ENCODE data around the gene TSSC4.
A peak's percentile ranks its signal among the peaks of the same experiment; 100 is the strongest.

The TSSC4 gene

GRCh38 chr11:2443406-2443805 lies 42.9 kb downstream of the TSSC4 start:
- no peaks in the 10 kb centered on the region for H3K9me3 ChIP-seq (ENCODE audit: severe bottlenecking)
- peaks cover 27% of the 10 kb centered on the region for H3K27me3 ChIP-seq (ENCODE audit: insufficient read depth, poor library complexity, severe bottlenecking)
- DNase-seq (ENCODE audit: low spot score) (peak; percentile 23), ATAC-seq (ENCODE audit: low read depth) (no peak)
- H3K4me1 ChIP-seq (ENCODE audit: insufficient read depth, poor library complexity, severe bottlenecking), result no peaks in the 10 kb centered on the region
- H3K4me3 ChIP-seq (ENCODE audit: severe bottlenecking), result no peak overlapping the region
- no peak overlapping the region for H3K27ac ChIP-seq (ENCODE audit: poor library complexity, severe bottlenecking)
- no peaks in the 10 kb centered on the region for H3K36me3 ChIP-seq (ENCODE audit: low read depth)
- TF ChIP-seq, protein P1, sequence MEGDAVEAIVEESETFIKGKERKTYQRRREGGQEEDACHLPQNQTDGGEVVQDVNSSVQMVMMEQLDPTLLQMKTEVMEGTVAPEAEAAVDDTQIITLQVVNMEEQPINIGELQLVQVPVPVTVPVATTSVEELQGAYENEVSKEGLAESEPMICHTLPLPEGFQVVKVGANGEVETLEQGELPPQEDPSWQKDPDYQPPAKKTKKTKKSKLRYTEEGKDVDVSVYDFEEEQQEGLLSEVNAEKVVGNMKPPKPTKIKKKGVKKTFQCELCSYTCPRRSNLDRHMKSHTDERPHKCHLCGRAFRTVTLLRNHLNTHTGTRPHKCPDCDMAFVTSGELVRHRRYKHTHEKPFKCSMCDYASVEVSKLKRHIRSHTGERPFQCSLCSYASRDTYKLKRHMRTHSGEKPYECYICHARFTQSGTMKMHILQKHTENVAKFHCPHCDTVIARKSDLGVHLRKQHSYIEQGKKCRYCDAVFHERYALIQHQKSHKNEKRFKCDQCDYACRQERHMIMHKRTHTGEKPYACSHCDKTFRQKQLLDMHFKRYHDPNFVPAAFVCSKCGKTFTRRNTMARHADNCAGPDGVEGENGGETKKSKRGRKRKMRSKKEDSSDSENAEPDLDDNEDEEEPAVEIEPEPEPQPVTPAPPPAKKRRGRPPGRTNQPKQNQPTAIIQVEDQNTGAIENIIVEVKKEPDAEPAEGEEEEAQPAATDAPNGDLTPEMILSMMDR (IDR thresholded peaks at IDR 0.05; ENCODE audit: poor library complexity, severe bottlenecking), result no peak

DNA sequence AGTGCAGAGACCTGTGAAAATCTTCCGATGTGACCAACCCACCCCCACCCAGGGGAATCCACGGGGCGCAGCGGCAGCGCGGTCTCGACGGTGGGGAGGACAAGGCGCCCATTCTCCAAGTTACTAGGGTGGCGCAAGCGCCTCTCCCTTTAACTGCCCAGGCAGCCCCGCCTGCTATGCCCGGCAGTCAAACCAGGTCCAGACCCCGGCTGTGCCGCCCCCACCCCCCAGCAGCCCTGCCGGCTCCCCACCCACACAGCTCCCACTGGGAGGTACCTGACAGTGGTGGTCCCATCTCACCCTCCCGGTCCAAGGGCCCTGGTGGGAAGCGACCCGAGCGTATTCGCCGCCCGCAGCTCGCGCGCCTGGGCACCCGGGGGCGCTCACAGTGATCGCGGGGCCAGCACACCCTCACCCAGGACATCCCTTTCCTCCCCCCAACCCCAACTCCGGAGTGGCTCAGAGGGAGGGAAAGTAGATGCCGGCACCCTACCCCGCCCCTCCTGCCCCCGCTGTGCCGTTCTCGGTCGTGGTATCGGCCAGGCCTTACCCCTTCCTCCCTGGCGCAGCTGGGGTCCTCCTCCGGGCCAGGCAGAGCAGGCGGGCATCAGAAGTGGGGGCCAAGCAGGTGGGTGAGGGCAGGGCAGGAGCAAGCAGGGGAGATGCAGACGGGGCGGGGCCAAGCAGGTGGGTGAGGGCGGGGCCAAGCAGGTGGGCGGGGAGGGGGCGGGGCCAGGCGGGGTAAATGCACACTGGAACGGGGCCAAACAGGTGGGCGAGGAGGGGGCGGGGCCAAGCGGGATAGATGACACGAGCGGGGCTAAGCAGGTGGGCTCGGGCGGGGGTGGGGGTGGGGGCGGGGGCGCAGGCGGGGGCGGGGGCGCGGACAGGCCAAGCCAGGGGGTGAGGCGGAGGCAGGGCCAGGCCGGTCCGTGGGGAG lies 43.6 kb downstream of the TSSC4 start, which contains the start of gene TRPM5:
Gene TRPM5, minus strand, starts transcription at position 634 of the 940 bp plus-strand sequence. CDS start 21,478 bp downstream, outside the sequence.
- TF ChIP-seq, protein P1 (IDR thresholded peaks at IDR 0.05; ENCODE audit: poor library complexity, severe bottlenecking), result no peak
- Histone ChIP-seq H3K27ac (ENCODE audit: poor library complexity, severe bottlenecking) (no peak within 1 kb of the TSS), H3K27me3 (ENCODE audit: insufficient read depth, poor library complexity, severe bottlenecking) (peaks cover 27% of the 10 kb centered on the region), H3K36me3 (ENCODE audit: low read depth) (no peaks in the 10 kb centered on the region), H3K9me3 (ENCODE audit: severe bottlenecking) (no peaks in the 10 kb centered on the region), H3K4me1 (ENCODE audit: insufficient read depth, poor library complexity, severe bottlenecking) (no peaks in the 10 kb centered on the region), H3K4me3 (ENCODE audit: severe bottlenecking) (peak within 1 kb of the TSS; percentile 46)
- ATAC-seq (ENCODE audit: low read depth), result no peak
- DNase-seq (ENCODE audit: low spot score), result peak; percentile 52

- ATAC-seq (ENCODE audit: low read depth), result peak; percentile 76
- DNase-seq (ENCODE audit: low spot score), result peak; percentile 41
- no peaks in the 10 kb centered on the region for H3K9me3 ChIP-seq (ENCODE audit: severe bottlenecking)
- H3K36me3 ChIP-seq (ENCODE audit: low read depth), result no peaks in the 10 kb centered on the region
- no peak within 1 kb of the TSS for H3K27ac ChIP-seq (ENCODE audit: poor library complexity, severe bottlenecking)
- TF ChIP-seq, protein P1 (IDR thresholded peaks at IDR 0.05; ENCODE audit: poor library complexity, severe bottlenecking), result peak; percentile 19
- peak within 1 kb of the TSS; percentile 46 for H3K4me3 ChIP-seq (ENCODE audit: severe bottlenecking)
- H3K27me3 ChIP-seq (ENCODE audit: insufficient read depth, poor library complexity, severe bottlenecking), result peaks cover 27% of the 10 kb centered on the region
- no peaks in the 10 kb centered on the region for H3K4me1 ChIP-seq (ENCODE audit: insufficient read depth, poor library complexity, severe bottlenecking)
Measured at GRCh38 chr11:2444821-2445745, 44.5 kb downstream of the TSSC4 start, which contains the start of gene KCNQ1. KCNQ1 (plus strand) TSS chr11:2445008; CDS start chr11:2445099, 91 bp downstream.

DNA sequence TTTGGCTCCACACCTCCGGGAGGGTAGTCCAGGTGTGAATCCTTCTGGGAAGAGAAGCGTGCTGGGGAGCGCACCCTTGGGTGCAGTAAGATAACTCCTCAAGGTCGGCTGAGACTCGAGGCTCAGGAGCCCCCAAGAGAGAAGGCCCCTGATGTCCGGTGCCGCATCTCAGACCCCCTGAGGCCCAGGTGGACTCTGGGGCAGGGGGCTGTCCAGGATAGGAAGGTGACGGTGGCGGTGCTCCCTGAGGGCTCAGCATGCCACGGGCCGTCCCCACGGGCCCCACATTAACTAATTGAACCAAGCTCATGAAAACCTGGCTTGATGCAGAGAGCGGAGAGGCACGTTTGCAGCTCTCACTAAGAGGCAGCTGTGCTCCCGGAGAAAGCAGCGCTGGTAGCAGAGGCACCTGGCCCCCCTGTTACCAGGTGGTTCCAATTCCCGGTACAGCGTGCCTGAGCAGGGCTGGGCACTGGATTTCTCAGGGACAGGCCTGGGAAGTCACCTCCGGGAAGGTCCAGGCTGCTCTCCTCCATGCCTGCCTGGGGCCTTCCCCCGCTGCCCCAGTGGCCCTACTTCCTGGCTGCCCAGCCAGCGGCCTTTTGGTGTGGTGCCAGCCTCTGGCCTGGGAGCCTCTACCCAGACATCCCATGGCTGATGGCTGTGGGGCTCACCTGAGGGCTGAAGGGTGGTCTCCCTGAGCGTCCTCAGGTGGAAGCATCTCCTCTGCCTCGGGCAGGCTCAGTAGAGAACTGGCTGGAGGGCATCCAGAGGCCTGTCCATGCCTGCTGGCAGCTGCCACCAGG lies 45.4 kb downstream of the TSSC4 start:
- Histone ChIP-seq H3K9me3 (ENCODE audit: severe bottlenecking) (no peaks in the 10 kb centered on the region), H3K27me3 (ENCODE audit: insufficient read depth, poor library complexity, severe bottlenecking) (peaks cover 27% of the 10 kb centered on the region), H3K27ac (ENCODE audit: poor library complexity, severe bottlenecking) (no peak overlapping the region), H3K4me1 (ENCODE audit: insufficient read depth, poor library complexity, severe bottlenecking) (no peaks in the 10 kb centered on the region), H3K36me3 (ENCODE audit: low read depth) (no peaks in the 10 kb centered on the region), H3K4me3 (ENCODE audit: severe bottlenecking) (no peak overlapping the region)
- ATAC-seq (ENCODE audit: low read depth), result no peak
- TF ChIP-seq, protein P1 (IDR thresholded peaks at IDR 0.05; ENCODE audit: poor library complexity, severe bottlenecking), result no peak
- peak; percentile 54 for DNase-seq (ENCODE audit: low spot score)

Data from RWPE2 (cell line).